GM12878 (cell line): ENCODE measurements around the gene ZER1. TPM values are rescaled to one million over a fixed set of nuclear protein-coding genes. Genes with fewer than 3 reads are reported as not detected.
A peak's percentile ranks its signal among the peaks of the same experiment; 100 is the strongest.

Experiments used
- BACH1 ChIP-seq: fragments of 450-650 bp; IDR thresholded peaks from 2 replicates; pipeline ENCODE4 v1.6.1; 2017; ENCODE audit warnings: mild to moderate bottlenecking, borderline replicate concordance
- CBFB ChIP-seq: IDR thresholded peaks from 2 replicates; pipeline ENCODE4 v1.6.1; 2016; ENCODE audit warnings: antibody characterized with exemption, low read depth
- CREB1 ChIP-seq: IDR thresholded peaks from 2 replicates; pipeline ENCODE4 v1.6.1; 2012; ENCODE audit warnings: low read depth, mild to moderate bottlenecking, inconsistent platforms
- CREM ChIP-seq: IDR thresholded peaks from 2 replicates; pipeline ENCODE4 v1.6.1; 2014; ENCODE audit warnings: antibody characterized with exemption, low read depth
- ELK1 ChIP-seq: IDR thresholded peaks from 2 replicates; pipeline ENCODE4 v1.6.1; 2012; ENCODE audit warnings: low read depth, low read length, improper control_type of control experiment
- EP300 ChIP-seq, 2 experiments: fragments of 150-350 bp in 1 of 2; IDR thresholded peaks; 2 replicates each; pipeline ENCODE4 v1.6.1; 2011 to 2012; ENCODE audit warnings: low read depth in 2 of 2, low read length in 2 of 2, borderline replicate concordance in 1 of 2, improper control_type of control experiment in 1 of 2, inconsistent platforms in 1 of 2; ENCODE audit not compliant: control insufficient read depth in 1 of 2
- EZH2 ChIP-seq: IDR thresholded peaks from 2 replicates; pipeline ENCODE4 v1.6.1; 2012; ENCODE audit warnings: low read depth, mild to moderate bottlenecking, control low read depth, inconsistent platforms, low read length, borderline replicate concordance; ENCODE audit not compliant: control insufficient read depth
- FOS ChIP-seq: IDR thresholded peaks from 3 replicates; pipeline ENCODE4 v1.6.1; 2011; ENCODE audit warnings: borderline replicate concordance; ENCODE audit not compliant: insufficient read length; ENCODE audit errors: extremely low read depth
- HDAC2 ChIP-seq: fragments of 200-600 bp; sonication (generic); IDR thresholded peaks from 2 replicates; pipeline ENCODE4 v1.6.1; 2017
- MEF2B ChIP-seq: fragments of 450-650 bp; IDR thresholded peaks from 2 replicates; pipeline ENCODE4 v1.6.1; 2018; ENCODE audit warnings: mild to moderate bottlenecking, moderate library complexity; ENCODE audit not compliant: partially characterized antibody, poor library complexity, severe bottlenecking
- MYB ChIP-seq: fragments of 150-350 bp; IDR thresholded peaks from 2 replicates; pipeline ENCODE4 v1.6.1; 2014; ENCODE audit warnings: mild to moderate bottlenecking, low read depth, low read length, borderline replicate concordance
- NBN ChIP-seq: fragments of 450-650 bp; IDR thresholded peaks from 2 replicates; pipeline ENCODE4 v1.6.1; 2016
- NFYA ChIP-seq: IDR thresholded peaks from 2 replicates; pipeline ENCODE4 v1.6.1; 2011; ENCODE audit warnings: low read depth, mild to moderate bottlenecking, low read length, improper control_type of control experiment, borderline replicate concordance
- NFYB ChIP-seq: IDR thresholded peaks from 2 replicates; pipeline ENCODE4 v1.6.1; 2011; ENCODE audit warnings: low read depth, mild to moderate bottlenecking, low read length, improper control_type of control experiment, moderate library complexity; ENCODE audit not compliant: insufficient read depth
- RB1 ChIP-seq: fragments of 450-650 bp; formaldehyde crosslinking; IDR thresholded peaks from 2 replicates; pipeline ENCODE4 v1.6.1; 2017; ENCODE audit warnings: mild to moderate bottlenecking, borderline replicate concordance
- SMARCA5 ChIP-seq: fragments of 450-650 bp; IDR thresholded peaks from 2 replicates; pipeline ENCODE4 v1.6.1; 2017; ENCODE audit warnings: mild to moderate bottlenecking
- STAT1 ChIP-seq: fragments of 450-650 bp; conservative IDR thresholded peaks from 2 replicates; pipeline ENCODE4 v1.6.1; 2014; ENCODE audit warnings: antibody characterized with exemption, mild to moderate bottlenecking
- SUPT20H ChIP-seq: IDR thresholded peaks from 2 replicates; pipeline ENCODE4 v1.6.1; 2011; ENCODE audit warnings: low read depth, mild to moderate bottlenecking, low read length, moderate library complexity, borderline replicate concordance; ENCODE audit not compliant: control insufficient read depth
- YBX1 ChIP-seq: fragments of 450-650 bp; IDR thresholded peaks from 2 replicates; pipeline ENCODE4 v1.6.1; 2016; ENCODE audit warnings: antibody characterized with exemption
- YY1 ChIP-seq: IDR thresholded peaks from 2 replicates; pipeline ENCODE4 v1.6.1; 2011; ENCODE audit warnings: low read depth, mild to moderate bottlenecking, low read length
- ZNF274 ChIP-seq: IDR thresholded peaks from one replicate; pipeline ENCODE4 v1.8.0; 2011; ENCODE audit not compliant: insufficient read length, insufficient read depth
- polyA plus RNA-seq, 11 experiments: library from polyadenylated mRNA; depleted of rRNA in 4 of 11; unstranded in 6 of 11; stranded (reverse) in 5 of 11; fragments of >200 nt; fragmentation: Nextera tagmentation in 4 of 11; fragmentation: Illumina TruSeq in 1 of 11; extraction: Ambion mirVana in 4 of 11; extraction: Trizol in 1 of 11; gene quantifications; 1 replicate in 1 of 11; 2 replicates in 10 of 11; pipeline versions ENCODE4 v1.2.1 to v1.2.3, GENCODE V29; 2011 to 2016; ENCODE audit warnings: inconsistent platforms in 2 of 11, missing spikeins in 2 of 11, low read depth in 1 of 11
- total RNA-seq, 4 experiments: library from RNA; depleted of rRNA in 3 of 4; stranded (reverse); fragments of >200 nt in 3 of 4; fragmentation: Illumina TruSeq in 1 of 4; extraction: Trizol in 1 of 4; gene quantifications; 2 replicates each; pipeline versions ENCODE4 v1.2.1 to v1.2.3, GENCODE V29; 2013 to 2021
- TF ChIP-seq, protein P1 (sequence below): fragments of 450-650 bp; IDR thresholded peaks from 2 replicates; pipeline ENCODE4 v1.6.1; 2018; ENCODE audit warnings: borderline replicate concordance, mild to moderate bottlenecking; ENCODE audit not compliant: partially characterized antibody
- TF ChIP-seq, protein P2 (sequence below): fragments of 450-650 bp; IDR thresholded peaks from 2 replicates; pipeline ENCODE4 v1.6.1; 2017; ENCODE audit warnings: mild to moderate bottlenecking, low read depth, inconsistent platforms; ENCODE audit not compliant: poor library complexity, severe bottlenecking

Gene ZER1
- total and polyA plus RNA-seq, 10 of the 15 experiments (the other 5 are each of a cell fraction or from before 2014, with no cell fraction given): 0.32 to 16.9 (median 7.9) TPM

GRCh38 chr9:128786681-128787601, 15.2 kb upstream of the ZER1 start, which contains the start of gene TBC1D13 (continued):
- TF ChIP-seq YY1: peak; percentile 85
- no peak for TF ChIP-seq NFYB
- peak; percentile 54 for TF ChIP-seq ELK1
- peak; percentile 78 for TF ChIP-seq CREB1
- TF ChIP-seq SUPT20H: no peak
- TF ChIP-seq, protein P1, sequence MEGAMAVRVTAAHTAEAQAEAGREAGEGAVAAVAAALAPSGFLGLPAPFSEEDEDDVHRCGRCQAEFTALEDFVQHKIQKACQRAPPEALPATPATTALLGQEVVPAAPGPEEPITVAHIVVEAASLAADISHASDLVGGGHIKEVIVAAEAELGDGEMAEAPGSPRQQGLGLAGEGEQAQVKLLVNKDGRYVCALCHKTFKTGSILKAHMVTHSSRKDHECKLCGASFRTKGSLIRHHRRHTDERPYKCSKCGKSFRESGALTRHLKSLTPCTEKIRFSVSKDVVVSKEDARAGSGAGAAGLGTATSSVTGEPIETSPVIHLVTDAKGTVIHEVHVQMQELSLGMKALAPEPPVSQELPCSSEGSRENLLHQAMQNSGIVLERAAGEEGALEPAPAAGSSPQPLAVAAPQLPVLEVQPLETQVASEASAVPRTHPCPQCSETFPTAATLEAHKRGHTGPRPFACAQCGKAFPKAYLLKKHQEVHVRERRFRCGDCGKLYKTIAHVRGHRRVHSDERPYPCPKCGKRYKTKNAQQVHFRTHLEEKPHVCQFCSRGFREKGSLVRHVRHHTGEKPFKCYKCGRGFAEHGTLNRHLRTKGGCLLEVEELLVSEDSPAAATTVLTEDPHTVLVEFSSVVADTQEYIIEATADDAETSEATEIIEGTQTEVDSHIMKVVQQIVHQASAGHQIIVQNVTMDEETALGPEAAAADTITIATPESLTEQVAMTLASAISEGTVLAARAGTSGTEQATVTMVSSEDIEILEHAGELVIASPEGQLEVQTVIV: no peak
- TF ChIP-seq CREM: peak; percentile 59
- peak; percentile 83 for TF ChIP-seq BACH1
- peak in 1 of 2 experiments; percentile 31; a peak in 1 of 4 replicates for TF ChIP-seq EP300 (IDR thresholded peaks at IDR 0.05; ENCODE audit: borderline replicate concordance in 1 of 2, control insufficient read depth in 1 of 2, low read depth in 2 of 2, low read length in 2 of 2)
- TF ChIP-seq NFYA: no peak
- TF ChIP-seq HDAC2: no peak
- TF ChIP-seq MEF2B: peak; percentile 97
- no peak for TF ChIP-seq YBX1
- TF ChIP-seq EZH2: no peak
- TF ChIP-seq CBFB: peak; percentile 46; the same call in 1 of the 2 replicates
- no peak for TF ChIP-seq ZNF274
- no peak; the same call in none of the 2 replicates for TF ChIP-seq SMARCA5
- TF ChIP-seq, protein P2, sequence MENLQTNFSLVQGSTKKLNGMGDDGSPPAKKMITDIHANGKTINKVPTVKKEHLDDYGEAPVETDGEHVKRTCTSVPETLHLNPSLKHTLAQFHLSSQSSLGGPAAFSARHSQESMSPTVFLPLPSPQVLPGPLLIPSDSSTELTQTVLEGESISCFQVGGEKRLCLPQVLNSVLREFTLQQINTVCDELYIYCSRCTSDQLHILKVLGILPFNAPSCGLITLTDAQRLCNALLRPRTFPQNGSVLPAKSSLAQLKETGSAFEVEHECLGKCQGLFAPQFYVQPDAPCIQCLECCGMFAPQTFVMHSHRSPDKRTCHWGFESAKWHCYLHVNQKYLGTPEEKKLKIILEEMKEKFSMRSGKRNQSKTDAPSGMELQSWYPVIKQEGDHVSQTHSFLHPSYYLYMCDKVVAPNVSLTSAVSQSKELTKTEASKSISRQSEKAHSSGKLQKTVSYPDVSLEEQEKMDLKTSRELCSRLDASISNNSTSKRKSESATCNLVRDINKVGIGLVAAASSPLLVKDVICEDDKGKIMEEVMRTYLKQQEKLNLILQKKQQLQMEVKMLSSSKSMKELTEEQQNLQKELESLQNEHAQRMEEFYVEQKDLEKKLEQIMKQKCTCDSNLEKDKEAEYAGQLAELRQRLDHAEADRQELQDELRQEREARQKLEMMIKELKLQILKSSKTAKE: no peak
- TF ChIP-seq STAT1: no peak
- peak; percentile 60; the same call in 1 of the 2 replicates for TF ChIP-seq NBN
- no peak for TF ChIP-seq FOS
- peak; percentile 83; the same call in 1 of the 2 replicates for TF ChIP-seq RB1
- 0 out of 2 replicates have a peak, but pooled peaks have one; percentile 40 for TF ChIP-seq MYB
